ENCODE data around the gene LRRIQ1. TPM values are rescaled to one million over a fixed set of nuclear protein-coding genes. Genes with fewer than 3 reads are reported as not detected.

Gene LRRIQ1
- total RNA-seq, 1 experiment from 2014 or later, result 3.2 TPM

GRCh38 chr12:85273381-85274314 is 237.5 kb downstream of the LRRIQ1 start:
- no peak for DNase-seq (ENCODE audit: low read depth)
- in situ Hi-C loops (cut with HindIII; ENCODE audit: low pct_unique_long_range_greater_than_20kb, low sequenced_read_pairs), result no loop called here

GRCh38 chr12:85274315-85274651 is 238.1 kb downstream of the LRRIQ1 start:
- in situ Hi-C loops (cut with HindIII; ENCODE audit: low pct_unique_long_range_greater_than_20kb, low sequenced_read_pairs), result no loop called here

GRCh38 chr12:85275374-85275773 is 239.2 kb downstream of the LRRIQ1 start:
- peak; percentile 72 for DNase-seq (ENCODE audit: low read depth)
- in situ Hi-C loops (cut with HindIII; ENCODE audit: low pct_unique_long_range_greater_than_20kb, low sequenced_read_pairs), result no loop called here

More at GRCh38 chr12:85274315-85274651, 238.1 kb downstream of the LRRIQ1 start:
- DNase-seq (ENCODE audit: low read depth), result no peak

- DNase-seq (ENCODE audit: low read depth), result no peak
- in situ Hi-C loops (cut with HindIII; ENCODE audit: low pct_unique_long_range_greater_than_20kb, low sequenced_read_pairs), result no loop called here
Measured at GRCh38 chr12:85277191-85277590, 241.0 kb downstream of the LRRIQ1 start.

- in situ Hi-C loops (cut with HindIII; ENCODE audit: low pct_unique_long_range_greater_than_20kb, low sequenced_read_pairs), result no loop called here
Measured at GRCh38 chr12:85277900-85278597, 241.9 kb downstream of the LRRIQ1 start.

GRCh38 chr12:85278598-85279448 is 242.7 kb downstream of the LRRIQ1 start:
- in situ Hi-C loops (cut with HindIII; ENCODE audit: low pct_unique_long_range_greater_than_20kb, low sequenced_read_pairs), result no loop called here
- no peak for DNase-seq (ENCODE audit: low read depth)

More at GRCh38 chr12:85277900-85278597, 241.9 kb downstream of the LRRIQ1 start:
- no peak for DNase-seq (ENCODE audit: low read depth)

- no peak for DNase-seq (ENCODE audit: low read depth)
- in situ Hi-C loops (cut with HindIII; ENCODE audit: low pct_unique_long_range_greater_than_20kb, low sequenced_read_pairs), result no loop called here
Measured at GRCh38 chr12:85279449-85280164, 243.5 kb downstream of the LRRIQ1 start.

GRCh38 chr12:85280165-85280983 is 244.2 kb downstream of the LRRIQ1 start, which contains the start of gene ALX1:
Gene ALX1 (plus strand): TSS chr12:85280220. CDS start chr12:85280262, 42 bp downstream.
- DNase-seq (ENCODE audit: low read depth), result no peak
- in situ Hi-C loops (cut with HindIII; ENCODE audit: low pct_unique_long_range_greater_than_20kb, low sequenced_read_pairs), result no loop called here

GRCh38 chr12:85280984-85281630 is 245.0 kb downstream of the LRRIQ1 start:
- in situ Hi-C loops (cut with HindIII; ENCODE audit: low pct_unique_long_range_greater_than_20kb, low sequenced_read_pairs), result no loop called here
- DNase-seq (ENCODE audit: low read depth), result no peak

- in situ Hi-C loops (cut with HindIII; ENCODE audit: low pct_unique_long_range_greater_than_20kb, low sequenced_read_pairs), result no loop called here
- no peak for DNase-seq (ENCODE audit: low read depth)
Measured at GRCh38 chr12:85281636-85282312, 245.6 kb downstream of the LRRIQ1 start.

- in situ Hi-C loops (cut with HindIII; ENCODE audit: low pct_unique_long_range_greater_than_20kb, low sequenced_read_pairs), result no loop called here
- DNase-seq (ENCODE audit: low read depth), result no peak
Measured at GRCh38 chr12:85283560-85283959, 247.4 kb downstream of the LRRIQ1 start.

Other genes with a start within 250 kb of the LRRIQ1 start
- gene SLC6A15, start 123.6 kb upstream of the LRRIQ1 start, total RNA-seq (2014; rRNA removed; shearing (Covaris generic); ENCODE audit: low replicate concordance), result 6.2 and 6.7 TPM in 2 replicates
- not detected in 2 replicates for gene TSPAN19, start 74 bp upstream of the LRRIQ1 start, total RNA-seq (2014; rRNA removed; shearing (Covaris generic); ENCODE audit: low replicate concordance)
- not detected in 2 replicates for gene ALX1, start 243.9 kb downstream of the LRRIQ1 start, total RNA-seq (2014; rRNA removed; shearing (Covaris generic); ENCODE audit: low replicate concordance)